Measurements from ENCODE around the gene PACSIN3. TPM values are rescaled to one million over a fixed set of nuclear protein-coding genes. Genes with fewer than 3 reads are reported as not detected.

Gene PACSIN3
- 44.7 TPM for polyA plus RNA-seq
- long read RNA-seq, donor 1, partial matches to known transcripts: 0 of 2 reads
- long read RNA-seq, donor 1, other reads (novel, unspliced or antisense): 0 of 2 reads
- long read RNA-seq, donor 2, transcript PACSIN3-201 (11 exons, 1,843 nt): major isoform, 5 of 24 reads
- long read RNA-seq, donor 2, partial matches to known transcripts: 14 of 24 reads
- long read RNA-seq, donor 2, other reads (novel, unspliced or antisense): 5 of 24 reads
- long read RNA-seq, donor 3: 0 reads
- long read RNA-seq, donor 4, partial matches to known transcripts: 0 of 1 reads
- long read RNA-seq, donor 4, other reads (novel, unspliced or antisense): 0 of 1 reads
- long read RNA-seq, donor 5, partial matches to known transcripts: 0 of 3 reads
- long read RNA-seq, donor 5, other reads (novel, unspliced or antisense): 0 of 3 reads
- long read RNA-seq, donor 6, transcript PACSIN3-201 (11 exons, 1,843 nt): major isoform, 8 of 25 reads
- long read RNA-seq, donor 6, partial matches to known transcripts: 15 of 25 reads
- long read RNA-seq, donor 6, other reads (novel, unspliced or antisense): 0 of 25 reads
- long read RNA-seq, donor 7, partial matches to known transcripts: 0 of 1 reads
- long read RNA-seq, donor 7, other reads (novel, unspliced or antisense): 0 of 1 reads
- long read RNA-seq, donor 8, transcript PACSIN3-201 (11 exons, 1,843 nt): major isoform, 5 of 12 reads
- long read RNA-seq, donor 8, partial matches to known transcripts: 6 of 12 reads
- long read RNA-seq, donor 8, other reads (novel, unspliced or antisense): 0 of 12 reads
- long read RNA-seq, donor 9, partial matches to known transcripts: 0 of 11 reads
- long read RNA-seq, donor 9, other reads (novel, unspliced or antisense): 7 of 11 reads
- long read RNA-seq, donor 10, transcript PACSIN3-201 (11 exons, 1,843 nt): major isoform, 10 of 10 reads
- long read RNA-seq, donor 10, partial matches to known transcripts: 0 of 10 reads
- long read RNA-seq, donor 10, other reads (novel, unspliced or antisense): 0 of 10 reads
- long read RNA-seq, donor 11, partial matches to known transcripts: 0 of 6 reads
- long read RNA-seq, donor 11, other reads (novel, unspliced or antisense): 0 of 6 reads

- Histone ChIP-seq H3K27me3 (ENCODE audit: control insufficient read depth, insufficient read depth, low read length) (no peaks in the 10 kb centered on the region), H3K36me3 (ENCODE audit: control insufficient read depth, insufficient read depth, low read length) (peaks cover 12% of the 10 kb centered on the region), H3K4me3 (ENCODE audit: low read length) (peak within 1 kb of the TSS; percentile 77), H3K27ac (ENCODE audit: low read length) (peak within 1 kb of the TSS; percentile 95), H3K9me3 (ENCODE audit: control insufficient read depth, low read depth, low read length) (no peaks in the 10 kb centered on the region), H3K4me1 (ENCODE audit: control insufficient read depth, insufficient read depth, low read length) (peaks cover 54% of the 10 kb centered on the region)
- DNase-seq: peak in 1 of 2 donors; percentile 47
- no CpG with 5 or more reads among the region's 80 CpGs for WGBS (ENCODE audit: insufficient coverage, low lambda C conversion rate)
These were observed at the start of gene PACSIN3 for GRCh38 chr11:47186076-47186699. TSS of gene PACSIN3 (minus strand) at chr11:47186434. CDS start at chr11:47182727, 3,707 bp downstream.

GRCh38 chr11:47235163-47235562, 48.9 kb upstream of the PACSIN3 start:
- Histone ChIP-seq H3K27ac (ENCODE audit: low read length) (no peak overlapping the region), H3K9me3 (ENCODE audit: control insufficient read depth, low read depth, low read length) (no peaks in the 10 kb centered on the region), H3K4me3 (ENCODE audit: low read length) (no peak overlapping the region), H3K4me1 (ENCODE audit: control insufficient read depth, insufficient read depth, low read length) (peaks cover 14% of the 10 kb centered on the region), H3K36me3 (ENCODE audit: control insufficient read depth, insufficient read depth, low read length) (peaks cover 31% of the 10 kb centered on the region), H3K27me3 (ENCODE audit: control insufficient read depth, insufficient read depth, low read length) (no peaks in the 10 kb centered on the region)
- DNase-seq: no peak
- no CpG with 5 or more reads among the region's 12 CpGs for WGBS (ENCODE audit: insufficient coverage, low lambda C conversion rate)

GRCh38 chr11:47234669-47235100, 48.5 kb upstream of the PACSIN3 start:
- Histone ChIP-seq H3K4me1 (ENCODE audit: control insufficient read depth, insufficient read depth, low read length) (peaks cover 14% of the 10 kb centered on the region), H3K27me3 (ENCODE audit: control insufficient read depth, insufficient read depth, low read length) (no peaks in the 10 kb centered on the region), H3K4me3 (ENCODE audit: low read length) (no peak overlapping the region), H3K27ac (ENCODE audit: low read length) (no peak overlapping the region), H3K36me3 (ENCODE audit: control insufficient read depth, insufficient read depth, low read length) (peaks cover 31% of the 10 kb centered on the region), H3K9me3 (ENCODE audit: control insufficient read depth, low read depth, low read length) (no peaks in the 10 kb centered on the region)
- DNase-seq: no peak
- WGBS (ENCODE audit: insufficient coverage, low lambda C conversion rate): 80% methylated on average over 2 of the region's 12 CpGs

- H3K9me3 ChIP-seq (ENCODE audit: control insufficient read depth, low read depth, low read length): no peaks in the 10 kb centered on the region
- no peaks in the 10 kb centered on the region for H3K27me3 ChIP-seq (ENCODE audit: control insufficient read depth, insufficient read depth, low read length)
- peaks cover 26% of the 10 kb centered on the region for H3K36me3 ChIP-seq (ENCODE audit: control insufficient read depth, insufficient read depth, low read length)
- no CpG with 5 or more reads among the region's 11 CpGs for WGBS (ENCODE audit: insufficient coverage, low lambda C conversion rate)
- DNase-seq: peak in 1 of 2 donors; percentile 51
- H3K4me3 ChIP-seq (ENCODE audit: low read length): no peak overlapping the region
- peaks cover 14% of the 10 kb centered on the region for H3K4me1 ChIP-seq (ENCODE audit: control insufficient read depth, insufficient read depth, low read length)
- no peak overlapping the region for H3K27ac ChIP-seq (ENCODE audit: low read length)
These were observed 47.9 kb upstream of the PACSIN3 start for GRCh38 chr11:47233989-47234668.

- no peaks in the 10 kb centered on the region for H3K27me3 ChIP-seq (ENCODE audit: control insufficient read depth, insufficient read depth, low read length)
- H3K4me3 ChIP-seq (ENCODE audit: low read length): no peak overlapping the region
- H3K9me3 ChIP-seq (ENCODE audit: control insufficient read depth, low read depth, low read length): no peaks in the 10 kb centered on the region
- H3K4me1 ChIP-seq (ENCODE audit: control insufficient read depth, insufficient read depth, low read length): peaks cover 14% of the 10 kb centered on the region
- WGBS (ENCODE audit: insufficient coverage, low lambda C conversion rate): no CpG with 5 or more reads among the region's 4 CpGs
- DNase-seq: peak; percentile 67 to 84
- H3K36me3 ChIP-seq (ENCODE audit: control insufficient read depth, insufficient read depth, low read length): peaks cover 20% of the 10 kb centered on the region
- peak overlapping the region; percentile 69 for H3K27ac ChIP-seq (ENCODE audit: low read length)
These were observed 46.8 kb upstream of the PACSIN3 start for GRCh38 chr11:47233051-47233450.

- no peak overlapping the region for H3K4me3 ChIP-seq (ENCODE audit: low read length)
- no peak overlapping the region for H3K27ac ChIP-seq (ENCODE audit: low read length)
- no peaks in the 10 kb centered on the region for H3K27me3 ChIP-seq (ENCODE audit: control insufficient read depth, insufficient read depth, low read length)
- H3K36me3 ChIP-seq (ENCODE audit: control insufficient read depth, insufficient read depth, low read length): peaks cover 13% of the 10 kb centered on the region
- DNase-seq: no peak
- peaks cover 12% of the 10 kb centered on the region for H3K4me1 ChIP-seq (ENCODE audit: control insufficient read depth, insufficient read depth, low read length)
- H3K9me3 ChIP-seq (ENCODE audit: control insufficient read depth, low read depth, low read length): no peaks in the 10 kb centered on the region
- WGBS (ENCODE audit: insufficient coverage, low lambda C conversion rate): 83% methylated on average over 1 of the region's 8 CpGs
These were observed 42.9 kb upstream of the PACSIN3 start for GRCh38 chr11:47229161-47229560.

- H3K27me3 ChIP-seq (ENCODE audit: control insufficient read depth, insufficient read depth, low read length): no peaks in the 10 kb centered on the region
- DNase-seq: no peak
- H3K36me3 ChIP-seq (ENCODE audit: control insufficient read depth, insufficient read depth, low read length): peaks cover 23% of the 10 kb centered on the region
- no peak overlapping the region for H3K27ac ChIP-seq (ENCODE audit: low read length)
- whole genome bisulfite sequencing (ENCODE audit: insufficient coverage, low lambda C conversion rate): 100% methylated on average over 1 of the region's 7 CpGs
- no peak overlapping the region for H3K4me3 ChIP-seq (ENCODE audit: low read length)
- H3K9me3 ChIP-seq (ENCODE audit: control insufficient read depth, low read depth, low read length): no peaks in the 10 kb centered on the region
- no peaks in the 10 kb centered on the region for H3K4me1 ChIP-seq (ENCODE audit: control insufficient read depth, insufficient read depth, low read length)
These were observed 39.5 kb upstream of the PACSIN3 start for GRCh38 chr11:47225552-47226400.

- no peak overlapping the region for H3K4me3 ChIP-seq (ENCODE audit: low read length)
- H3K27ac ChIP-seq (ENCODE audit: low read length): no peak overlapping the region
- peaks cover 20% of the 10 kb centered on the region for H3K36me3 ChIP-seq (ENCODE audit: control insufficient read depth, insufficient read depth, low read length)
- no peak for DNase-seq
- no peaks in the 10 kb centered on the region for H3K4me1 ChIP-seq (ENCODE audit: control insufficient read depth, insufficient read depth, low read length)
- 100% methylated on average over 1 of the region's 2 CpGs for WGBS (ENCODE audit: insufficient coverage, low lambda C conversion rate)
- H3K9me3 ChIP-seq (ENCODE audit: control insufficient read depth, low read depth, low read length): no peaks in the 10 kb centered on the region
- no peaks in the 10 kb centered on the region for H3K27me3 ChIP-seq (ENCODE audit: control insufficient read depth, insufficient read depth, low read length)
These were observed 36.5 kb upstream of the PACSIN3 start for GRCh38 chr11:47222696-47223095.

- peak in 1 of 2 donors; percentile 31 for DNase-seq
- WGBS (ENCODE audit: insufficient coverage, low lambda C conversion rate): no CpG with 5 or more reads among the region's 1 CpG
- Histone ChIP-seq H3K27me3 (ENCODE audit: control insufficient read depth, insufficient read depth, low read length) (no peaks in the 10 kb centered on the region), H3K9me3 (ENCODE audit: control insufficient read depth, low read depth, low read length) (no peaks in the 10 kb centered on the region), H3K27ac (ENCODE audit: low read length) (no peak overlapping the region), H3K4me3 (ENCODE audit: low read length) (no peak overlapping the region), H3K36me3 (ENCODE audit: control insufficient read depth, insufficient read depth, low read length) (peaks cover 13% of the 10 kb centered on the region), H3K4me1 (ENCODE audit: control insufficient read depth, insufficient read depth, low read length) (peaks cover 15% of the 10 kb centered on the region)
These were observed 34.2 kb upstream of the PACSIN3 start for GRCh38 chr11:47220401-47220821.

Measured in large intestine (tissue), 12 donors.